Endothelial cell of umbilical vein (primary cell): Measurements from ENCODE around the gene NLRP13. TPM values are rescaled to one million over a fixed set of nuclear protein-coding genes. Genes with fewer than 3 reads are reported as not detected.

Experiments used
- BruUV-seq: library from RNA; stranded (reverse); fragments of 400-500 nt; replicated peaks from 2 replicates; lab custom pipeline; 2021; lab: Mats Ljungman, UMichigan
- CTCF ChIA-PET: fragments of 300-600, 350-600 bp; sonication (Branson Sonifier 250); formaldehyde crosslinking; loops from one replicate; lab custom pipeline; 2021; ENCODE audit warnings: antibody characterized with exemption, inconsistent platforms; lab: Charles Lee
- POLR2A ChIA-PET: fragments of 300-600, 350-600 bp; sonication (Branson Sonifier 250); formaldehyde crosslinking; loops from one replicate; lab custom pipeline; 2021; ENCODE audit warnings: antibody characterized with exemption, inconsistent platforms; lab: Charles Lee
- DNase-seq: peaks from one replicate; pipeline ENCODE4 v3.0.0-alpha.2; 2011; ENCODE audit warnings: low read depth, low spot score
- FAIRE-seq: peaks from 2 replicates; lab custom pipeline; 2011; peaks lifted over from hg19 to GRCh38; lab: Jason Lieb, UNC
- H2AFZ ChIP-seq: 2 replicates; pipeline ENCODE4 v1.6.0; 2012; ENCODE audit warnings: low read depth, low read length, control low read depth, inconsistent platforms
- H3K27ac ChIP-seq: 2 replicates; pipeline ENCODE4 v1.5.1; 2011; ENCODE audit warnings: low read depth, mild to moderate bottlenecking, control low read depth, low read length, moderate library complexity; ENCODE audit not compliant: insufficient read depth
- H3K27me3 ChIP-seq, 2 experiments: 2 replicates each; pipeline versions ENCODE4 v1.6.0 to v1.6.1; 2011; ENCODE audit warnings: low read length in 2 of 2, mixed read lengths in 1 of 2; ENCODE audit not compliant: control insufficient read depth in 2 of 2, insufficient read depth in 2 of 2
- H3K36me3 ChIP-seq, 2 experiments: 2 replicates in 1 of 2; 3 replicates in 1 of 2; pipeline ENCODE4 v1.5.1; 2011; ENCODE audit warnings: low read length in 2 of 2, mild to moderate bottlenecking in 1 of 2, moderate library complexity in 1 of 2; ENCODE audit not compliant: control insufficient read depth in 2 of 2, insufficient read depth in 2 of 2; ENCODE audit errors: extremely low read depth in 1 of 2
- H3K4me1 ChIP-seq: 3 replicates; pipeline ENCODE4 v1.5.1; 2011; ENCODE audit warnings: mild to moderate bottlenecking, low read length; ENCODE audit not compliant: control insufficient read depth, insufficient read depth; ENCODE audit errors: extremely low read depth
- H3K4me2 ChIP-seq: 2 replicates; pipeline ENCODE4 v1.6.1; 2011; ENCODE audit warnings: low read length, control low read depth, mixed read lengths; ENCODE audit not compliant: insufficient read depth
- H3K4me3 ChIP-seq, 3 experiments: fragments of 200-600 bp in 1 of 3; sonication (generic), shearing (Covaris generic) in 1 of 3; replicated peaks in 1 of 3; 2 replicates each; pipeline ENCODE4 v1.5.1; 2011 to 2016; ENCODE audit warnings: control low read depth in 3 of 3, low read length in 3 of 3, mild to moderate bottlenecking in 2 of 3, inconsistent platforms in 1 of 3, low read depth in 1 of 3, moderate library complexity in 1 of 3; ENCODE audit not compliant: insufficient read depth in 1 of 3
- H3K79me2 ChIP-seq: 2 replicates; pipeline ENCODE4 v1.6.0; 2012; ENCODE audit warnings: low read length, inconsistent platforms; ENCODE audit not compliant: control insufficient read depth, insufficient read depth
- H3K9ac ChIP-seq: replicated peaks from 2 replicates; pipeline ENCODE3; 2011; ENCODE audit warnings: low read length, control low read depth; ENCODE audit not compliant: insufficient read depth; ENCODE audit errors: extremely low read depth
- H3K9me1 ChIP-seq: replicated peaks from 3 replicates; pipeline ENCODE4 v1.6.0; 2011; ENCODE audit warnings: mild to moderate bottlenecking, low read length; ENCODE audit not compliant: control insufficient read depth, insufficient read depth; ENCODE audit errors: extremely low read depth
- H3K9me3 ChIP-seq: replicated peaks from 2 replicates; pipeline ENCODE4 v1.5.1; 2012; ENCODE audit warnings: low read length, inconsistent platforms; ENCODE audit not compliant: control insufficient read depth, insufficient read depth
- H4K20me1 ChIP-seq: replicated peaks from 2 replicates; pipeline ENCODE3; 2011; ENCODE audit warnings: mild to moderate bottlenecking, low read length; ENCODE audit not compliant: control insufficient read depth, insufficient read depth; ENCODE audit errors: extremely low read depth
- EZH2 ChIP-seq: IDR thresholded peaks from 2 replicates; pipeline ENCODE4 v1.6.1; 2012; ENCODE audit warnings: borderline replicate concordance, low read depth, mild to moderate bottlenecking, moderate library complexity, low read length, inconsistent platforms; ENCODE audit not compliant: severe bottlenecking
- FOS ChIP-seq: IDR thresholded peaks from 2 replicates; pipeline ENCODE4 v1.6.1; 2011; ENCODE audit warnings: mild to moderate bottlenecking, low read length, moderate library complexity, borderline replicate concordance; ENCODE audit not compliant: insufficient read depth
- GATA2 ChIP-seq: IDR thresholded peaks from 2 replicates; pipeline ENCODE4 v1.7.0; 2011; ENCODE audit warnings: low read depth, mild to moderate bottlenecking, moderate library complexity, mixed read lengths, low read length; ENCODE audit not compliant: insufficient read length, insufficient read depth
- JUN ChIP-seq: IDR thresholded peaks from 2 replicates; pipeline ENCODE4 v1.6.1; 2011; ENCODE audit warnings: borderline replicate concordance, low read depth; ENCODE audit not compliant: insufficient read length, insufficient read depth
- MYC ChIP-seq: IDR thresholded peaks from one replicate; pipeline ENCODE4 v1.6.1; 2011; ENCODE audit warnings: mild to moderate bottlenecking, low read depth, low read length
- POLR2A ChIP-seq: IDR thresholded peaks from 2 replicates; pipeline ENCODE4 v1.6.1; 2012; ENCODE audit warnings: low read depth, mild to moderate bottlenecking, control low read depth, low read length
- POLR2AphosphoS5 ChIP-seq: IDR thresholded peaks from 2 replicates; pipeline ENCODE4 v1.6.1; 2012; ENCODE audit warnings: low read depth, mild to moderate bottlenecking, control low read depth, low read length, moderate library complexity; ENCODE audit not compliant: insufficient read depth
- dilution Hi-C: fragments of 300-500 bp; cut with MboI; formaldehyde crosslinking; loops from one replicate; pipeline ENCODE4 v1.15.0; 2019; ENCODE audit warnings: low sequenced_read_pairs; ENCODE audit not compliant: extremely low pct_ligation_motif_present
- intact Hi-C: fragments of 100-400 bp; cut with micrococcal nuclease; formaldehyde crosslinking; loops from one replicate; pipeline ENCODE4 v1.10.0; 2022
- polyA plus RNA-seq, 4 experiments: library from polyadenylated mRNA; depleted of rRNA in 3 of 4; stranded (reverse) in 3 of 4; unstranded in 1 of 4; fragments of >200 nt; gene quantifications; 2 replicates each; pipeline versions ENCODE4 v1.2.1 to v1.2.3, GENCODE V29; 2011 to 2012; ENCODE audit warnings: missing spikeins in 1 of 4
- total RNA-seq: library from RNA; stranded (reverse); gene quantifications from 2 replicates; pipeline ENCODE4 v1.2.3, GENCODE V29; 2021
- TF ChIP-seq, protein P1 (sequence below): IDR thresholded peaks from 2 replicates; pipeline ENCODE4 v1.6.1; 2011; ENCODE audit not compliant: insufficient read depth, insufficient read length
- TF ChIP-seq, protein P2 (sequence below), 2 donors: IDR thresholded peaks; 1 replicate in 1 of 2; 2 replicates in 1 of 2; pipeline ENCODE4 v1.5.1; 2011; ENCODE audit warnings: low read length in 2 of 2, mild to moderate bottlenecking in 2 of 2, moderate library complexity in 2 of 2, control low read depth in 1 of 2, inconsistent platforms in 1 of 2, low read depth in 1 of 2; ENCODE audit not compliant: insufficient read depth in 1 of 2; ENCODE audit errors: extremely low read depth in 1 of 2

Gene NLRP13
- total and polyA plus RNA-seq, 2 donors (not counting 3 experiments of a cell fraction or from before 2014, with no cell fraction given): not detected

- Histone ChIP-seq H3K79me2 (no peaks in the 10 kb centered on the region), H3K4me1 (no peaks in the 10 kb centered on the region), H3K9me1 (no peaks in the 10 kb centered on the region), H3K27me3 (no peaks in the 10 kb centered on the region), H3K36me3 (no peaks in the 10 kb centered on the region), H4K20me1 (no peaks in the 10 kb centered on the region), H3K9ac (no peak overlapping the region), H3K9me3 (peaks cover 6% of the 10 kb centered on the region), H3K4me3 (no peak overlapping the region), H2AFZ (no peak overlapping the region), H3K4me2 (no peak overlapping the region), H3K27ac (no peak overlapping the region)
- CTCF ChIA-PET: no interaction called here
- FAIRE-seq: no peak
- POLR2A ChIA-PET: no interaction called here
- BruUV-seq: no TSS peak
- no peak for DNase-seq
- dilution Hi-C loops: no loop called here
- TF ChIP-seq MYC: no peak
- TF ChIP-seq POLR2A: no peak
- no peak for TF ChIP-seq EZH2
- intact Hi-C loops: no loop called here
Observed at GRCh38 chr19:55913643-55914268, 18.4 kb downstream of the NLRP13 start.

- no peak overlapping the region for H3K27ac ChIP-seq
- POLR2A ChIA-PET: no interaction called here
- FAIRE-seq (no peak), DNase-seq (no peak)
- no peak overlapping the region for H2AFZ ChIP-seq
- CTCF ChIA-PET: no interaction called here
- no peaks in the 10 kb centered on the region for H3K27me3 ChIP-seq
- TF ChIP-seq GATA2: no peak
- no peak for TF ChIP-seq POLR2A
- TF ChIP-seq, protein P1, sequence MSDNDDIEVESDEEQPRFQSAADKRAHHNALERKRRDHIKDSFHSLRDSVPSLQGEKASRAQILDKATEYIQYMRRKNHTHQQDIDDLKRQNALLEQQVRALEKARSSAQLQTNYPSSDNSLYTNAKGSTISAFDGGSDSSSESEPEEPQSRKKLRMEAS: no peak
- TF ChIP-seq EZH2: no peak
- no peak for TF ChIP-seq POLR2AphosphoS5
- TF ChIP-seq JUN: no peak
- no peak for TF ChIP-seq FOS
- TF ChIP-seq MYC: no peak
- TF ChIP-seq, protein P2, sequence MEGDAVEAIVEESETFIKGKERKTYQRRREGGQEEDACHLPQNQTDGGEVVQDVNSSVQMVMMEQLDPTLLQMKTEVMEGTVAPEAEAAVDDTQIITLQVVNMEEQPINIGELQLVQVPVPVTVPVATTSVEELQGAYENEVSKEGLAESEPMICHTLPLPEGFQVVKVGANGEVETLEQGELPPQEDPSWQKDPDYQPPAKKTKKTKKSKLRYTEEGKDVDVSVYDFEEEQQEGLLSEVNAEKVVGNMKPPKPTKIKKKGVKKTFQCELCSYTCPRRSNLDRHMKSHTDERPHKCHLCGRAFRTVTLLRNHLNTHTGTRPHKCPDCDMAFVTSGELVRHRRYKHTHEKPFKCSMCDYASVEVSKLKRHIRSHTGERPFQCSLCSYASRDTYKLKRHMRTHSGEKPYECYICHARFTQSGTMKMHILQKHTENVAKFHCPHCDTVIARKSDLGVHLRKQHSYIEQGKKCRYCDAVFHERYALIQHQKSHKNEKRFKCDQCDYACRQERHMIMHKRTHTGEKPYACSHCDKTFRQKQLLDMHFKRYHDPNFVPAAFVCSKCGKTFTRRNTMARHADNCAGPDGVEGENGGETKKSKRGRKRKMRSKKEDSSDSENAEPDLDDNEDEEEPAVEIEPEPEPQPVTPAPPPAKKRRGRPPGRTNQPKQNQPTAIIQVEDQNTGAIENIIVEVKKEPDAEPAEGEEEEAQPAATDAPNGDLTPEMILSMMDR (IDR thresholded peaks at IDR 0.05; ENCODE audit: extremely low read depth in 1 of 2, insufficient read depth in 1 of 2, low read depth in 1 of 2, low read length in 2 of 2): no peak
- H3K4me3 ChIP-seq: no peak overlapping the region
- peaks cover 6% of the 10 kb centered on the region for H3K9me3 ChIP-seq
- no peaks in the 10 kb centered on the region for H4K20me1 ChIP-seq
- no peak overlapping the region for H3K4me2 ChIP-seq
- H3K4me1 ChIP-seq: no peaks in the 10 kb centered on the region
- dilution Hi-C loops (no loop called here), intact Hi-C loops (no loop called here)
- BruUV-seq: no TSS peak
- H3K9me1 ChIP-seq: no peaks in the 10 kb centered on the region
- no peaks in the 10 kb centered on the region for H3K36me3 ChIP-seq
- H3K9ac ChIP-seq: no peak overlapping the region
- H3K79me2 ChIP-seq: no peaks in the 10 kb centered on the region
Observed at GRCh38 chr19:55912916-55913315, 19.2 kb downstream of the NLRP13 start.
